GM19025 (cell line): ENCODE results near the gene MYO1E.

Source experiments
- ATAC-seq: cut with Tn5 transposase; IDR thresholded peaks from one replicate; pipeline ENCODE4 v1.9.1; 2021; ENCODE audit warnings: mild to moderate bottlenecking, low read depth, moderate library complexity; ENCODE audit not compliant: unreplicated experiment

MYO1E gene

GRCh38 chr15:59271595-59272201 lies 101.0 kb downstream of the MYO1E start:
- ATAC-seq = no peak

GRCh38 chr15:59268852-59269407 lies 103.7 kb downstream of the MYO1E start:
- ATAC-seq = no peak

- ATAC-seq = no peak
Observed at GRCh38 chr15:59268168-59268851, 104.4 kb downstream of the MYO1E start.

GRCh38 chr15:59266028-59266427 lies 106.6 kb downstream of the MYO1E start:
- ATAC-seq = no peak

- no peak for ATAC-seq
Observed at GRCh38 chr15:59262316-59262715, 110.4 kb downstream of the MYO1E start.

GRCh38 chr15:59260090-59260489 lies 112.6 kb downstream of the MYO1E start:
- no peak for ATAC-seq

GRCh38 chr15:59259137-59259943 lies 113.3 kb downstream of the MYO1E start:
- ATAC-seq = no peak

- ATAC-seq = no peak
Observed at GRCh38 chr15:59258317-59258716, 114.4 kb downstream of the MYO1E start.

GRCh38 chr15:59257140-59257539 lies 115.5 kb downstream of the MYO1E start:
- ATAC-seq = no peak

- no peak for ATAC-seq
Observed at GRCh38 chr15:59256482-59256881, 116.2 kb downstream of the MYO1E start.

GRCh38 chr15:59255680-59256336 lies 116.9 kb downstream of the MYO1E start:
- no peak for ATAC-seq

- ATAC-seq = no peak
Observed at GRCh38 chr15:59252137-59252536, 120.5 kb downstream of the MYO1E start.

- no peak for ATAC-seq
Observed at GRCh38 chr15:59251001-59251845, 121.4 kb downstream of the MYO1E start.

GRCh38 chr15:59250249-59250648 lies 122.4 kb downstream of the MYO1E start:
- no peak for ATAC-seq

GRCh38 chr15:59249816-59250215 lies 122.9 kb downstream of the MYO1E start:
- no peak for ATAC-seq

- ATAC-seq = no peak
Observed at GRCh38 chr15:59247364-59247763, 125.3 kb downstream of the MYO1E start.

GRCh38 chr15:59245559-59245958 lies 127.1 kb downstream of the MYO1E start:
- ATAC-seq = no peak

- peak; percentile 95 for ATAC-seq
Observed at GRCh38 chr15:59244337-59244736, 128.3 kb downstream of the MYO1E start.

- ATAC-seq = no peak
Observed at GRCh38 chr15:59243622-59244021, 129.0 kb downstream of the MYO1E start.

- ATAC-seq = no peak
Observed at GRCh38 chr15:59242649-59243048, 130.0 kb downstream of the MYO1E start.
